SKM-1 treated with dmso at 0.1 percent for 144 hours (cell line): ENCODE data around the gene LIMK1.
"Not testable (repeated sequence)": the region's sequence is repeated elsewhere in the genome, so short reads cannot be mapped to it uniquely, and the experiment has no call there.

Source experiments
- DNase-seq: peaks from one replicate; lab custom pipeline; 2025; ENCODE audit not compliant: unreplicated experiment; lab: John Stamatoyannopoulos, UW

LIMK1 gene

DNA sequence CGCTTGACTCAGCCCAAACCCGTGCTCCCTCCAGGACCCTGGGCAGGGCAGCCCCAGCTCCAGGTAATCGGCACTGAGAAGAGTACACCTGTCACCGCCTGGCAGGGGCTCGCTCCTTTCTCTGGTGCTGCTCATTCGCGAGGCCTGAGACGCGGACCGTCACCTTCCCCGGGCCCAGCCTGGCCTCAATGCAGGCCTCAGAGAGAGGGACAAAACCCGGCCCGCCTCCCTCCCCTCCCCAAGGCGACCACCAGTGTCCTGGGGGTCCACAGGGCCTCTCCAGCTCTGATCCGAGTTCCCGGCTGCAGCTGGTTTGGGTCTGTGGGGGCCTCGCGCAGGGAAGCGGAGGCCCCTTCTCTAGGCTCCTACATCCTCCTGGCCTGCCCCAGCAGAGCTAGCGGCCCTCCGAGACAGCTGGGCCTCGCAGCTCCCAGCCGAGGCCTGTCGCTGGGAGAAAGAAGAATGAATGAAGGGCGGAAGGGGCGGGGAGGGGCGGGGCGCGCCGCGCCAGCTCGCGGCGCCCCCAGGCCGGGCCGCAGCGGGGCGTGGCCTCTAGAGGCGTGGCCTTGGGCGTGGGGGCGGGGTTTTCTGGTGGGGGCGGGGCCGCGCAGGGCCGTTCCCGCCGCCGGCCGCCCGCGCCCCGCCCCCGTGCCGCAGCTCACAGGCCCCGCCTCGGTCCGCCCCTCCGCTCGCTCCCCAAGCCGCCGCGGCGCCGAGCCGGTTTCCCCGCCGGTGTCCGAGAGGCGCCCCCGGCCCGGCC lies at the start of gene LIMK1:
Gene LIMK1 (plus strand): TSS at position 688 of the 760 bp plus-strand sequence. CDS start 187 bp downstream, outside the sequence.
- DNase-seq = peak; percentile 63

DNA sequence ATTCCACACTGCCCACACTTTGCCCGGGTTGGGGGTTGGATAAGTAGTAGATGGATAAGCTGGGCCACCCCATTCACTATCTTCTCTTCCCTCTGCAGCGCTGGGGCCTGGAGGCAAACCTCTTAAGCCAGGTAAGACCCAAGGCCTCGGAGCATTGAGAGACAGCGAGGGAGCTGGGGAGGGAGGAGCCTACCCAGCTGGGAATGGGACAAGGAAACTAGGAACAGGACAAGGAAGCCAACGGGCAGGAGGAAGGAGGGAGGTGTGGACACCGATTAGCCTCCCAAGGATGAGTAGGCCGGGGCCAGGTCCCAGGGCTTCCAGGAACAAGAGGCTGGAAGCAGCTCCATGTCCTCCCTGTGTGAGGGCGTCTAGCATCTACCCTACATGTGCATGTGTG lies 46.0 kb upstream of the LIMK1 start:
- DNase-seq = no peak

DNA sequence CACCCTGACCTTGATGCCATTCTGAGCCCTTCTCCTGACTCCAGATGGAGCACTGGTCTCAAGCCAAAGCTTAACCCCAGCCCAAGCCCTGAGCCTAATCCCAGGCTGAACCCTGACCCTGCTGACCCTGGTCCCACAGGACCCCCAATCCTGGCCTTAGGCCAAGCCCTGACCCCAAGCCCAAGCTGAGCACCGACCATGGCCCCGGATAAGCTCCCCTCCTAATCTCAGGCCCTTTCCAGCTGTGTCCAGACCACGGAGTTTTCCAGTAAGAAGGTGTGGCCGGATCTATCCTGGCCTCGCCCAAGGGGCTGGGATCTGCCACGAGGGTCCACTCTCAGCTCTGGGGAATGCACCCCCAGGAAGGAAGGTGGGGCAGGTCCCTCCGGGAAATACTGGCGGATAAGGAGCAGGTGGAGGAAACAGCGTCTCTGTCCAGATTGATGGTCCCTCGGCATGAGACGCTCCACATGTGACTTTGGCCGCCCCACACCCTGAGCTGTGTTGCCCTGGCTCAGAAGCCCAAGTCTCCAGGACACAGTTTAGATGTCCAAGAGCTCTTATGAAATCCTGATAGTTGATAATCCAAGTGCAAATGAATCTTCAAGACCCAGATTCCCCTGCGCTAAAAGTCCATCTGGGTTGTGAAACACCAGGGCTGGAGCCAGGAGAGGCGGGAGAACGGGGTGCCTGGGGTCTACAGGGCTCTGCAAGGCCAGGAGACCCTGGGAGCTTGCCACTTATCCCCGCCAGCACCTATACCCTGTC lies 45.2 kb upstream of the LIMK1 start:
- no peak for DNase-seq

DNA sequence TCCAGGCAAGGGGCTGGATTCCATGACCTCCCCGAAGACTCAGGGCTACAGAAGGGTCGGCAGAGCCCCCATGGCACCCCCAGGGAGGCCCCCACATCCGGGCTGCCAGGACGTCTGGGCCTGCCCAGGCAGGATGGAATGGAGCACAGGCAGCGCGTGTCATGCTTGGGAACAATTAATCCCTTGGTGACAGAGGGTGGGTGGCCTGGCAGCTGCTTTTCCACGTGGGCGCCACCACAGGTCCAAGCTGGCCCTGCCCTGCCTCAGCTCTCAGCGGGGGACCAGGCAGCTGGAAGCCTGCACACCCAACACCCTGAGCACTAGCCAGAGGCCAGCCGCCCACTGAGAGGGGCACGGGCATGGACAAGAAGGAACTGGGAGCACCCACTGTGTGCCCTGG lies 44.3 kb upstream of the LIMK1 start:
- DNase-seq = no peak

DNA sequence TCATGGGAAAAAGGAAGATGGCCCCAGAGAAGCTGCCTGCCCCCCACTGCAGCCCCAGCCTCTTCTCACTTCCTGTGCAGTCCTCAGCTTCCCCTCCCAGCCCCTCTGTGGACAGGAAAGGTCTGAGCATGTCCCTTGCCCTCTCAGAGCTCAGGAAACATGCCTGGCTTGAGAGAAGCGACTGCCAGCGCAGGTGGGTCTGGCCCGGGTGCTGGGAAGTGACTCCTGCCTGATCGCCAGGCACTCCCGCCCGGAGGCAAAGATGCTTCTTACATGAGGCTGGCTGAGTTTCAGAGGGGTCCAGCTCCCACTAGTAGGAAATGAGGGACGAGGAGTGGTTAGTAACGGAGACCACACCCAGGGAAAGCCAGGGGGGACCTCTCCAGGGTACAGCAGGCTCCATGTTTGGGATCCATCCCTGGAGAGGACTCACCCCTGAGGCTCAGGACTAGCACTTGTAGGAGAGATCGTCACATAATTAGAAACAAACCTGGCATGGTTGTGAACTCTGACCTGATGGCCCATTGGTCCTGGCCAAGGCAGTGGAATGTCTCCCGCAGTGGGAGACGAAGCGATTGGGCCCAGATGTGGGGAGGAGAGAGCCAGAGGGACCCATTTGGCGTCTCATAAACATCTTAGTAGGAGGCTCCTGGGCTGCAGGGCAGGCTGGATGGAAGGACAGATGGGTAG lies 43.4 kb upstream of the LIMK1 start:
- no peak for DNase-seq

DNA sequence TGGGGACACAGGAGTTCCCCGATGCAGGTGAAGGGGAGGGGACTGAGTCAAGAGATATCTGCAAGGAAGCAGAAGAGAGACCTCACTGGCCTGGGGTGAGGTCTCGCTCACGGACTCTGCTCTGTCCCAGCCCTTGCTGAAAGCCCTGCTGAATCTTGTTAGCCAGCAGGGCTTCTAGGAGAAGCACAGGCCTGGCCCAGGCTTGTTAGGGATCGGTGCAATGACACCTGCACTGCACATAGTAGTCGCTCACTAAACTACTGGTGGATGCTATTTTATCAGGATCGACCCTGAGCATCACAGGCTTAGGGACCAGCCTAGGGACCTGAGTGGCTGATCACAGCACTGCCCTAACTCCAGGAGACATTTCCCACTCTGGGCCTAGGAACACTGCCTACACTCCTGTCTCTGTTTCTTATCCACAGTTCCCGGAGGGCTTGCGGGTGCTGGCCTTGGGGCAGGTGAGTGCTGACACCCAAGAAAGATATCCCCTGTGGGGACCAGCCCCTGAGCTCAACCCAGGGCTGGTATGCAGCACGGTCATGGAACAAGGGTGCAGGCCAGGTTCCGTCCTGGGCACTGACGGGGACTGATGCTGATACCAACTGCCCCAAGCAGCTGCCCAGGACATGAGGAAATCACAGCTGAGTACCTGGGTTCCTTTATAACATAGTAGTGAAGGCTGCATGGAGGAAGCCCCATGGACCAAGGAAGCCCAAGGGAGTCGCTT lies 42.6 kb upstream of the LIMK1 start:
- no peak for DNase-seq

DNA sequence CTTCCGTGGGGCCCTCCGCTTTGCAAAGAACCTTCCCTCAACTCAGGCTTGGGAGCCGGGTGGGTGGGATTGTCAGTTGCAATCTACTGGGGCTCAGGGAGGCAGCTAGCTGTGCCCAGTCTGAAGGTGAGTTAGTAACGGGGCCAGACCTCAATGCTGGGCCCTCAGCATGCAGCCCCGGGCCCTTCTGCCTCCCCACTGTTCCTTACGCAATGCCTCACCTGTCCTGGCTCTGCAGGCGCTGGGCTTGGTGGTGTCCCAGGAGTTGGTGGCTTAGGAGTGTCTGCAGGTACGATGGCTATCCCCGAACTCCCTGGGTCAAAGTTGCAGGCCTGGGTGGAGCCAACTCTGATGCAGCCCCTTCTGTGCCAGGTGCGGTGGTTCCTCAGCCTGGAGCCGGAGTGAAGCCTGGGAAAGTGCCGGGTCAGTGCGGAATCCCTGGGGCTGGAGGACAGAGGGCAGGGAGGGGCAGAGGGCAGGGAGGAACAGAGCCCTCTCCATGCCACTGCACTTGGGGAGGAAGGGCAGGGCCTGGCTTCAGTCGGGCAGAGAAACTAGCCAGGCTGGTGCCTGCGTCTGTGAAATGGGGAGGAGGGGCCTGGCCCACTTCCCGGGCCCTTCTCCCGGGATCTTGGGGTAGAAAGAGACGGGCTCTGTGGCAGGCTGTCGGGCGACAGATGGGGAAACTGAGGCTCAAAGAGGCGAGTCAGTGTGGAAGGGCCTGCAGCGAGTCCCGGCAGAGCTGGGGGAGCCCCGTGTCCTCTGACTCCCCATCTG lies 40.7 kb upstream of the LIMK1 start:
- DNase-seq = no peak

DNA sequence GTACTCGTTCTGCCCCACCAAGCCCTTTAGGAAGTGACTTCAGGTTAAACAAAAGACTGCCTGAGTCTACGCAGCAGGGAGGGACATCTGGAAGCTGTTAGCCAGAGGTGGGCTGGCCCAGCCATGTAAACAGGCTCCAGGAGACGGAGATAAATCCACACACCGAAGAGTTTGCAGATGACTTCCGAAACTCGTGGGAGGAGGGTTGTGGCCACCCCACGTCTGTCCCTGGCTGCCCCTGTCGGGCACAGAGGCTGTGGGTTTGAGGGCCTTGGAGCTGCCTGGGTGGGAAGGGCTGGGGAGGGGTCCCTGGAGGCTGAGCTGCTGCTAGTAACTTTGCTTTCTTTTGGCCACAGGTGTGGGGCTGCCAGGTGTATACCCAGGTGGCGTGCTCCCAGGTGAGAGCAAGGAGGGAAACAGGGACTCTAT lies 40.1 kb upstream of the LIMK1 start:
- DNase-seq = no peak

DNA sequence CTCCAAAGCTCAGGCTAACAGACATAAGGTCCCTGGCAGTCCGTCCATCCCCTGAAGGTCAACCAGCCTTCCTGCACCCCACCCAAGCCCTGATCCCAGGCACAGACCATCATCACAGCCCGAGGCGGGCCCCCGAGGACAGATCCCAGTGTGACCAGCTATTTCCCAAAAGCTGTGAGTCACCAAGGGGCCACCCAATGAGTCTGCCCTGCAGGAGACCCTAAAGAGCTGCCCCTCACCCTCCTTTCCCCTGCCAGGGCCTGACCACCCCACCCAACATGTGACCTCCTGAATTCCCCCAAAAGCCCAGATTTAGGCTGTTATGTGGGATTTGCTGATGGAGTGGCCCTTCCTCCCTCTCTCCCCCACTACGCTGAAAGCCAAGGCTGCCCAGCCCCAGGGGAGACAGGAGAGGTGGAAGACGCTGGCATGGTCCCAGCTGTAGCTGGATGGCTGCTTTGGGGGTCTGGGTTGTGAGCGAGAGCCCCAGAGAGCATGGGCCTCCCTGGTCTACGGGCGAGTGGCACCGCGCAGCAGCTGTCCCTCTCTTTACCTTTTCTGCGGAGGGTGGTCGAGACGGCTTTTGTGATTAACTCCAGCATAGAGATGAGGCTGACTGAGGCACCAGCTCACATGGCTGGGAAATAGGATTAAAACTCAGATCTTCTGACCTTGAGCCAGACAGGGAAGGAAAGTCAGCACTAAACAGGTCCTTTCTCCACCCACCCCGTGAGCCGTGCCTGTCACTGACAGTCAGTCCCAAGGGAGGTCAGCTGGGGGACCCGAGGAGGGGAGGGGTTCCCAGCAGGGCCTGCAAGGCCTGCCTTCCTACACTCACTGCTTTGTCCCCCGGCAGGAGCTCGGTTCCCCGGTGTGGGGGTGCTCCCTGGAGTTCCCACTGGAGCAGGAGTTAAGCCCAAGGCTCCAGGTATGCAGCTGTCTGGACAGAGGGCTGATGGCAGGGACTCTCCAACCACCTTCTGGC lies 38.9 kb upstream of the LIMK1 start:
- no peak for DNase-seq

DNA sequence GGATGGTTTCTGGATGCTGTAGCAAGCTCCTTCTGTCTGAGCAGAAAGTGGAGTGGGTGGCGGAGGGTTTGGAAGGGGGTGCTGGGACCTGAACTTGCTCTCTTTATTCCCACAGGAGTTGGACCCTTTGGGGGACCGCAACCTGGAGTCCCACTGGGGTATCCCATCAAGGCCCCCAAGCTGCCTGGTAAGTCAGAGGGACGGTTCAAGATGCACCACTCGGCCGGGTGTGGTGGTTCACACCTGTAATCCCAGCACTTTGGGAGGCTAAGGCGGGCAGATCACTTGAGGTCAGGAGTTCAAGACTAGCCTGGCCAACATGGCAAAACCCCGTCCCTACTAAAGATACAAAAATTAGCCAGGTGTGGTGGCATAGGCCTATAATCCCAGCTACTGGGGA lies 37.0 kb upstream of the LIMK1 start:
- not testable (repeated sequence) for DNase-seq

DNA sequence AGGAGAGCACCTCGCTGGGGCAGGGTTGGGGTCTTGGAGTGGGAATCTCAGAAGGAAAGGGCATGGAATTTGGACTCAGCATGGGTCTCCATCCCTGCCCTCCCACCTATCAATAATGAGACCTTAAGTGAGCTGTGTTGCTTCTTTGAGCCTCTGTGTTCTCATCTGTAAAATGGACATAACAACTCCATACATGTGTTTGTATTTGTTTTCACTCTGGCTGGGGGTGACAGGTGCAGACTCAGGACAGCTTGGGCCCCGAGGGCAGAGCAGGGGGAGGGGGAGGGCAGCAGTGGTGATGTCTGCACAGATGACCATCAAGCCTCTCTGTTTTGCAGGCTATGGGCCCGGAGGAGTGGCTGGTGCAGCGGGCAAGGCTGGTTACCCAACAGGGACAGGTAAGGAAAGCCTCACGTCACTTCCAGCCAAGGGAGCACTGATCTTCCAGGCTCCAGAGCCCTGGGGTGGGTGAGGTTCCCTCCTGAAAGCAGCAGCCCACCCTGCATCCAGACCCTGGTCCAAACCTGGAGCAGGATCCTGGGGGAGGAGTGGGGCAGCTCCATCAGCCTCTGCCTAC lies 35.7 kb upstream of the LIMK1 start:
- no peak for DNase-seq

DNA sequence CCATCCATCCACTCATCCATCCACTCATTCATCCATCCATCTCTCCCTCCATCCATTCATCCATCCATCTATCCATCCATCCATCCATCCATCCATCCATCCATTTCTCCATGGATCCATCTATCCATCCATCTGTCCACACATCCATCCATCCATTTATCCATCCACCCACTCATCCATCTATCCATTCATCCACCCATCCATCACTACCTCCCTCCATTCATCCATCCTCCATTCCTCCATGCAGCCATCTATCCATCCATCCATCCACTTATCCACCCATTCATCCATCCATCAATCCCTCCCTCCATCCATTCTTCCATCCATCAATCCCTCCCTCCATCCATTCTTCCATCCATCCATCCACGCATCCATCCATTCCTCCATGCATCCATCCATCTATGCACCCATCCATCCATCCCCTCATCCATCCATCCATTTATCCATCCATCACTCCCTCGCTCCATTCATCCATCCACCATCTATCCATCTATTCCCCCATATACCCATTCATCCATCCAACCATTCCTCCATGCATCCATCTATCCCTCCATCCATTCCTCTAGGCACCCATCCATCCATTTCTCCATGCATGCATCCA lies 34.5 kb upstream of the LIMK1 start:
- DNase-seq = no peak

DNA sequence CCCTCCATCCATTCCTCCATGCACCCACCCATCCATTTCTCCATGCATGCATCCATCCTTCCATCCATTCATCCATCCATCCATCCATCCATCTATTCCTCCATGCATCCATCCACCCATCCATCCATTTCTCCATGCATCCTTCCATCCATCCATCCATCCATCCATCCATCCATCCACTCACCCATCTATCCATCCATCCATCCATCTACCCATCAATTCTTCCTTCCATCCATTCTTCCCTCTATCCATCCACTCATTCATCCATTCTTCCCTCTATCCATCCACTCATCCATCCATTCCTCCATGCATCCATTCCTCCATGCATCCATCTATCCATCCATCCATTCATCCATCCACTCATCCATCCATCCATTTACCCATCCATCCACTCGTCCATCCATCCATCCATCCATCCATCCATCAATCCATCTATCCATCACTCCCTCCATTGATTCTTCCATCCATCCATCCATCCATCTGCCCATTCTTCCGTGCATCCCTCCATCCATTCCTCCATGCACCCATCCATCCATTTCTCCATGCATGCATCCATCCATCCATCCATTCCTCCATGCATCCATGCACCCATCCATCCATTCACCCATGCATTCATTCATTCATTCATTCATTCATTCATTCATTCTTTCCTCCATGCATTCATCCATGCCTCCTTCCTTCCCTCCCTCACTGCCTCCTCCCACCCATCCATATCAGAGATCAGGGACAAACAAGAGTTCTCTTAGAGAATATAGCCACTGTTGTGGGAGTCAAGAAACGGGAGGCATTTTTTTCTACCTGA lies 33.4 kb upstream of the LIMK1 start:
- DNase-seq = no peak

DNA sequence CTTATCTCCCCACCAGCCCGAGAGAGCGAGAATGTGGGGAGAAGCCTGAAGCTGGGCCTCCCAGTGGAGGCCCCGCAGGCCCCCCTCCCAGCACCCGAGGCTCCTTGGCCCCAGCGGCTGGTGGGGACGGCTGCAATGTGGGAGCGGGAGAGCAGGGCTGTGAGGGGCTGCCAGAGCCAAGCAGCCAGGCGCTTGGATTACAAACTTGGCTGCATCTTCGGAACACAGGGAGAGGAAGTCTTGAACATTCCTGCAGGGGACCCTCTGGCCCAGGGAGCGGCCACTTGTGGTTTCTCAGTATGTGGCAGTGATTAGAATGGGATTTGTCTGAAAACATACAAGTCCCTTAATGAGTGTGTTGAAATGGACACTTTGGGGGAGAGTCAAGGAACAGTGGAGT lies 32.4 kb upstream of the LIMK1 start:
- no peak for DNase-seq

DNA sequence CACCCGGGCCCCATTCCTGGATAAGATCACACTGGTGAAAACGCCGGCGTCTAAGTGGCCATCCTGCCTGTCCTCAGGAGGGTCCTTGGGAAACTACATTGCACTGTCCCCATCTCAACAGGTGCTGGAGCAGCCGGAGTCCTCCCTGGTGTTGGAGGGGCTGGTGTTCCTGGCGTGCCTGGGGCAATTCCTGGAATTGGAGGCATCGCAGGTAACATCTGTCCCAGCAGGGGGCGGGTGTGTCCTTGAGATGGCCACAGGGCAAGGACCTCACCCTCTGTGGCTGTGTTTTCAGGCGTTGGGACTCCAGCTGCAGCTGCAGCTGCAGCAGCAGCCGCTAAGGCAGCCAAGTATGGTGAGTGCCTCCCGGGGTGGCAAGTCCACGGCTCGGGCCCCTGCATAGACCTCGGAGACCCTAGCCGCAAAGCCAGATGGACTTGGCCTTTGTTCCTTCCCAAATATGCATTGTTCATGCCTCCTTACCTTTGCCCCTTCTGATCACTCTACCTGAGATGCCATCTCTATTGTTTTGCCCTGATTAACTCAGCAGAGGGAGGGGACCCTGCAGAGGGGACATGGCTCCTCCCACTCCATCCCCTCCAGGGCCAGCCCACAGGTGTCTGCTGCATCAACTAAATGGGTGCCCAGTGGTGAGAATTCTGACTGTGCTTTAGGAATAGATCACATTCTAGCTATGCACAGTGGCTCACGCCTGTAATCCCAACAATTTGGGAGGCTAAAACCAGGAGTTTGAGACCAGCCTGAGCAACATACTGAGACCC lies 31.8 kb upstream of the LIMK1 start:
- peak; percentile 26 for DNase-seq

DNA sequence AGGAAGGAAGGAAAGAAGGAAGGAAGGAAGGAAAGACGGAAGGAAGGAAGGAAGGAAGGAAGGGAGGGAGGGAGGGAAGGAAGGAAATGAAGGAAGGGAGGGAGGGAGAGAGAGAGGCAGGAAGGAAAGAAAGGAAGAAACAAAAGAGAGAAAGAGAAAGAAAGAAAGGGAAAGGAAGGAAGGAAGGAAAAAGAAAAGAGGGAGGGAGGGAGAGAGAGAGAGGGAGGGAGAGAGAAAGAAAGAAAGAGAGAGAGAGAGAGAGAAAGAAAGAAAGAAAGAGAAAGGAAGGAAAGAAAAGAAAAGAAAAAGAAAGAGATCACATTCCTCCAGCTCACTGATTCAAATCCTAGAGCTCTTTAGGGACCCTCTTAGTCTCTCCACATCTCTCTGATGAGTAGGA lies 31.0 kb upstream of the LIMK1 start:
- DNase-seq = no peak
